HG03045 (cell line): Measurements from ENCODE around the gene CARHSP1.
A peak's percentile ranks its signal among the peaks of the same experiment; 100 is the strongest.
"Not testable (repeated sequence)": the region's sequence is repeated elsewhere in the genome, so short reads cannot be mapped to it uniquely, and the experiment has no call there.

ENCODE experiments used
- ATAC-seq: cut with Tn5 transposase; IDR thresholded peaks from one replicate; pipeline ENCODE4 v1.9.1; 2021; ENCODE audit warnings: mild to moderate bottlenecking, moderate library complexity; ENCODE audit not compliant: unreplicated experiment

CARHSP1 gene

GRCh38 chr16:8893976-8894690, 25.3 kb upstream of the CARHSP1 start:
- no peak for ATAC-seq

GRCh38 chr16:8893426-8893825, 24.6 kb upstream of the CARHSP1 start:
- ATAC-seq: no peak

- peak; percentile 29 for ATAC-seq
Observed at GRCh38 chr16:8892101-8892575, 23.3 kb upstream of the CARHSP1 start.

- no peak for ATAC-seq
Observed at GRCh38 chr16:8890549-8890921, 21.7 kb upstream of the CARHSP1 start.

GRCh38 chr16:8889893-8890548, 21.2 kb upstream of the CARHSP1 start:
- no peak for ATAC-seq

GRCh38 chr16:8888951-8889892, 20.4 kb upstream of the CARHSP1 start:
- ATAC-seq: no peak

- no peak for ATAC-seq
Observed at GRCh38 chr16:8887952-8888560, 19.2 kb upstream of the CARHSP1 start.

- no peak for ATAC-seq
Observed at GRCh38 chr16:8887431-8887765, 18.6 kb upstream of the CARHSP1 start.

GRCh38 chr16:8886593-8887430, 18.0 kb upstream of the CARHSP1 start:
- no peak for ATAC-seq

GRCh38 chr16:8885674-8886592, 17.1 kb upstream of the CARHSP1 start:
- ATAC-seq: no peak

- ATAC-seq: no peak
Observed at GRCh38 chr16:8882725-8883377, 14.0 kb upstream of the CARHSP1 start.

- ATAC-seq: no peak
Observed at GRCh38 chr16:8882041-8882617, 13.3 kb upstream of the CARHSP1 start, which contains the start of gene LITAFD. Gene LITAFD, plus strand, starts transcription at chr16:8882351. Its CDS starts 2,005 bp downstream, at chr16:8884356.

GRCh38 chr16:8880839-8881510, 12.2 kb upstream of the CARHSP1 start:
- ATAC-seq: no peak

GRCh38 chr16:8878523-8878911, 9.7 kb upstream of the CARHSP1 start:
- no peak for ATAC-seq

GRCh38 chr16:8877894-8878522, 9.2 kb upstream of the CARHSP1 start:
- no peak for ATAC-seq

- not testable (repeated sequence) for ATAC-seq
Observed at GRCh38 chr16:8875317-8875716, 6.5 kb upstream of the CARHSP1 start.

GRCh38 chr16:8874388-8874787, 5.6 kb upstream of the CARHSP1 start:
- no peak for ATAC-seq
